Endothelial cell of umbilical vein (primary cell): ENCODE results near the gene CFAP77. TPM values are rescaled to one million over a fixed set of nuclear protein-coding genes. Genes with fewer than 3 reads are reported as not detected.

Experiments used
- BruUV-seq: library from RNA; stranded (reverse); fragments of 400-500 nt; replicated peaks from 2 replicates; lab custom pipeline; 2021; lab: Mats Ljungman, UMichigan
- CTCF ChIA-PET: fragments of 300-600, 350-600 bp; sonication (Branson Sonifier 250); formaldehyde crosslinking; loops from one replicate; lab custom pipeline; 2021; ENCODE audit warnings: antibody characterized with exemption, inconsistent platforms; lab: Charles Lee
- POLR2A ChIA-PET: fragments of 300-600, 350-600 bp; sonication (Branson Sonifier 250); formaldehyde crosslinking; loops from one replicate; lab custom pipeline; 2021; ENCODE audit warnings: antibody characterized with exemption, inconsistent platforms; lab: Charles Lee
- DNase-seq: peaks from one replicate; pipeline ENCODE4 v3.0.0-alpha.2; 2011; ENCODE audit warnings: low read depth, low spot score
- FAIRE-seq: peaks from 2 replicates; lab custom pipeline; 2011; peaks lifted over from hg19 to GRCh38; lab: Jason Lieb, UNC
- H2AFZ ChIP-seq: 2 replicates; pipeline ENCODE4 v1.6.0; 2012; ENCODE audit warnings: low read depth, low read length, control low read depth, inconsistent platforms
- H3K27ac ChIP-seq: 2 replicates; pipeline ENCODE4 v1.5.1; 2011; ENCODE audit warnings: low read depth, mild to moderate bottlenecking, control low read depth, low read length, moderate library complexity; ENCODE audit not compliant: insufficient read depth
- H3K27me3 ChIP-seq, 2 experiments: 2 replicates each; pipeline versions ENCODE4 v1.6.0 to v1.6.1; 2011; ENCODE audit warnings: low read length in 2 of 2, mixed read lengths in 1 of 2; ENCODE audit not compliant: control insufficient read depth in 2 of 2, insufficient read depth in 2 of 2
- H3K36me3 ChIP-seq, 2 experiments: 2 replicates in 1 of 2; 3 replicates in 1 of 2; pipeline ENCODE4 v1.5.1; 2011; ENCODE audit warnings: low read length in 2 of 2, mild to moderate bottlenecking in 1 of 2, moderate library complexity in 1 of 2; ENCODE audit not compliant: control insufficient read depth in 2 of 2, insufficient read depth in 2 of 2; ENCODE audit errors: extremely low read depth in 1 of 2
- H3K4me1 ChIP-seq: 3 replicates; pipeline ENCODE4 v1.5.1; 2011; ENCODE audit warnings: mild to moderate bottlenecking, low read length; ENCODE audit not compliant: control insufficient read depth, insufficient read depth; ENCODE audit errors: extremely low read depth
- H3K4me2 ChIP-seq: 2 replicates; pipeline ENCODE4 v1.6.1; 2011; ENCODE audit warnings: low read length, control low read depth, mixed read lengths; ENCODE audit not compliant: insufficient read depth
- H3K4me3 ChIP-seq, 3 experiments: fragments of 200-600 bp in 1 of 3; sonication (generic), shearing (Covaris generic) in 1 of 3; replicated peaks in 1 of 3; 2 replicates each; pipeline ENCODE4 v1.5.1; 2011 to 2016; ENCODE audit warnings: control low read depth in 3 of 3, low read length in 3 of 3, mild to moderate bottlenecking in 2 of 3, inconsistent platforms in 1 of 3, low read depth in 1 of 3, moderate library complexity in 1 of 3; ENCODE audit not compliant: insufficient read depth in 1 of 3
- H3K79me2 ChIP-seq: 2 replicates; pipeline ENCODE4 v1.6.0; 2012; ENCODE audit warnings: low read length, inconsistent platforms; ENCODE audit not compliant: control insufficient read depth, insufficient read depth
- H3K9ac ChIP-seq: replicated peaks from 2 replicates; pipeline ENCODE3; 2011; ENCODE audit warnings: low read length, control low read depth; ENCODE audit not compliant: insufficient read depth; ENCODE audit errors: extremely low read depth
- H3K9me1 ChIP-seq: replicated peaks from 3 replicates; pipeline ENCODE4 v1.6.0; 2011; ENCODE audit warnings: mild to moderate bottlenecking, low read length; ENCODE audit not compliant: control insufficient read depth, insufficient read depth; ENCODE audit errors: extremely low read depth
- H3K9me3 ChIP-seq: replicated peaks from 2 replicates; pipeline ENCODE4 v1.5.1; 2012; ENCODE audit warnings: low read length, inconsistent platforms; ENCODE audit not compliant: control insufficient read depth, insufficient read depth
- H4K20me1 ChIP-seq: replicated peaks from 2 replicates; pipeline ENCODE3; 2011; ENCODE audit warnings: mild to moderate bottlenecking, low read length; ENCODE audit not compliant: control insufficient read depth, insufficient read depth; ENCODE audit errors: extremely low read depth
- CTCF ChIP-seq, 2 donors: IDR thresholded peaks; 1 replicate in 1 of 2; 2 replicates in 1 of 2; pipeline ENCODE4 v1.5.1; 2011; ENCODE audit warnings: low read length in 2 of 2, mild to moderate bottlenecking in 2 of 2, moderate library complexity in 2 of 2, control low read depth in 1 of 2, inconsistent platforms in 1 of 2, low read depth in 1 of 2; ENCODE audit not compliant: insufficient read depth in 1 of 2; ENCODE audit errors: extremely low read depth in 1 of 2
- EZH2 ChIP-seq: IDR thresholded peaks from 2 replicates; pipeline ENCODE4 v1.6.1; 2012; ENCODE audit warnings: borderline replicate concordance, low read depth, mild to moderate bottlenecking, moderate library complexity, low read length, inconsistent platforms; ENCODE audit not compliant: severe bottlenecking
- FOS ChIP-seq: IDR thresholded peaks from 2 replicates; pipeline ENCODE4 v1.6.1; 2011; ENCODE audit warnings: mild to moderate bottlenecking, low read length, moderate library complexity, borderline replicate concordance; ENCODE audit not compliant: insufficient read depth
- GATA2 ChIP-seq: IDR thresholded peaks from 2 replicates; pipeline ENCODE4 v1.7.0; 2011; ENCODE audit warnings: low read depth, mild to moderate bottlenecking, moderate library complexity, mixed read lengths, low read length; ENCODE audit not compliant: insufficient read length, insufficient read depth
- JUN ChIP-seq: IDR thresholded peaks from 2 replicates; pipeline ENCODE4 v1.6.1; 2011; ENCODE audit warnings: borderline replicate concordance, low read depth; ENCODE audit not compliant: insufficient read length, insufficient read depth
- MYC ChIP-seq: IDR thresholded peaks from one replicate; pipeline ENCODE4 v1.6.1; 2011; ENCODE audit warnings: mild to moderate bottlenecking, low read depth, low read length
- POLR2A ChIP-seq: IDR thresholded peaks from 2 replicates; pipeline ENCODE4 v1.6.1; 2012; ENCODE audit warnings: low read depth, mild to moderate bottlenecking, control low read depth, low read length
- POLR2AphosphoS5 ChIP-seq: IDR thresholded peaks from 2 replicates; pipeline ENCODE4 v1.6.1; 2012; ENCODE audit warnings: low read depth, mild to moderate bottlenecking, control low read depth, low read length, moderate library complexity; ENCODE audit not compliant: insufficient read depth
- dilution Hi-C: fragments of 300-500 bp; cut with MboI; formaldehyde crosslinking; loops from one replicate; pipeline ENCODE4 v1.15.0; 2019; ENCODE audit warnings: low sequenced_read_pairs; ENCODE audit not compliant: extremely low pct_ligation_motif_present
- intact Hi-C: fragments of 100-400 bp; cut with micrococcal nuclease; formaldehyde crosslinking; loops from one replicate; pipeline ENCODE4 v1.10.0; 2022
- polyA plus RNA-seq, 4 experiments: library from polyadenylated mRNA; depleted of rRNA in 3 of 4; stranded (reverse) in 3 of 4; unstranded in 1 of 4; fragments of >200 nt; gene quantifications; 2 replicates each; pipeline versions ENCODE4 v1.2.1 to v1.2.3, GENCODE V29; 2011 to 2012; ENCODE audit warnings: missing spikeins in 1 of 4
- total RNA-seq: library from RNA; stranded (reverse); gene quantifications from 2 replicates; pipeline ENCODE4 v1.2.3, GENCODE V29; 2021
- TF ChIP-seq, protein P1 (sequence below): IDR thresholded peaks from 2 replicates; pipeline ENCODE4 v1.6.1; 2011; ENCODE audit not compliant: insufficient read depth, insufficient read length

The CFAP77 gene
- total and polyA plus RNA-seq, 2 donors (not counting 3 experiments of a cell fraction or from before 2014, with no cell fraction given): not detected

DNA sequence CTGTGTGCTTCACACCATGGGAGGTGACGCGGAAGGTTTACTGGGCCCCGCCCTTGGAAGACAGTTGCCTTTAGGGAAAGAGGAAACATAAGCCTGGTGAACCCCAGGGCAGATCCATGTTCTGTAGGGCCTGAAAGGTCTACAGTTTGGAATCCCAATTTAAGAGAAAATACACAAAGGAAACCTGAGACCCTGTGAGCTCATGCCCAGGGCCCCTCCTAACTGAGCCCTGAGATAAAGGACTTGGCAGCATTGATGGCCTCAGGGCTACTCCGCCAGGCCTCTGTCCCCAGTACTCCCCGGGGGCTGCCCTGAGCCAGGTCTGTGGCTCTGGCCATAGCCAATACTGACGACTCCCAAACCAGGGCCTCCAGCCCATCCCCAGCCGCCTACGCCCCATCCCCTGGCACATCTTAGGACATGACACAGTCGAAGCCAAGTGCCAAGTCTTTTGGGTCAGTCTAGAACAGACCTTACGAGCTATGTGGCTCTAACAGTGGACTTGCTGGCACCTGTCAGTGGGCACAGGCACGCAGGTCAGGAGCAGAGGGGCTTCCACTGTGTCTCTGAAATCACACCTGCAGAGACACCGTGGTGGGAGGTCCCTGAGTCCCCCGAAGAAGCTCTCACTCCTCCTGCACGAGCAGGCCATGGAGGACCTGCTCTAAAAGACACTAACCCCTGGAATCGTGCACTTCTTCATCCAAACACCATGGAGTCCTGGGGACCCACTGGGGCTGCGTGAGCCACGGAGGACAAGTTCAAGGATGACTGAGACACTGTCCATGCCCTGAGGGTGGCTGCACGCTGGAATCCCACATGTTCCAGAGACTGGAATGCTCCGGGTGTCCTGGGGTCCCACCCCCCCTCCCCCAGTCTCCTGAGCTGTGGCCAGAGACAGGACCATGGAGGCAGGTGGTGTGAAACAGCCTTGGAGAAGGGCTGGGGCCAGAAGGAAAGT lies 132.1 kb downstream of the CFAP77 start:
- intact Hi-C loops: no loop called here
- Histone ChIP-seq H3K4me1 (no peaks in the 10 kb centered on the region), H3K4me3 (no peak overlapping the region), H3K79me2 (no peaks in the 10 kb centered on the region), H3K9me3 (no peaks in the 10 kb centered on the region), H4K20me1 (no peaks in the 10 kb centered on the region), H3K4me2 (no peak overlapping the region), H3K27me3 (peaks cover 0 to 3% of the 10 kb centered on the region in 2 experiments), H3K9ac (no peak overlapping the region), H3K36me3 (no peaks in the 10 kb centered on the region), H2AFZ (no peak overlapping the region), H3K9me1 (no peaks in the 10 kb centered on the region), H3K27ac (no peak overlapping the region)
- dilution Hi-C loops: no loop called here
- ChIA-PET CTCF (no interaction called here), POLR2A (no interaction called here)
- TF ChIP-seq POLR2AphosphoS5 (no peak), FOS (no peak), GATA2 (no peak), CTCF (IDR thresholded peaks at IDR 0.05; ENCODE audit: extremely low read depth in 1 of 2, insufficient read depth in 1 of 2, low read depth in 1 of 2, low read length in 2 of 2) (no peak), JUN (no peak), MYC (no peak), EZH2 (no peak), POLR2A (no peak)
- TF ChIP-seq, protein P1, sequence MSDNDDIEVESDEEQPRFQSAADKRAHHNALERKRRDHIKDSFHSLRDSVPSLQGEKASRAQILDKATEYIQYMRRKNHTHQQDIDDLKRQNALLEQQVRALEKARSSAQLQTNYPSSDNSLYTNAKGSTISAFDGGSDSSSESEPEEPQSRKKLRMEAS: no peak
- BruUV-seq: no TSS peak
- DNase-seq: no peak
- FAIRE-seq: no peak
